A673 (cell line): ENCODE results near the gene GPX3. TPM values are rescaled to one million over a fixed set of nuclear protein-coding genes. Genes with fewer than 3 reads are reported as not detected.

Experiments used
- BruUV-seq: library from RNA; stranded (reverse); fragments of 400-500 nt; replicated peaks from 2 replicates; lab custom pipeline; 2021; lab: Mats Ljungman, UMichigan
- CTCF ChIA-PET: fragments of 300-600 bp; sonication (Branson Sonifier 250); formaldehyde crosslinking; loops from one replicate; lab custom pipeline; 2022; ENCODE audit warnings: antibody characterized with exemption; lab: Charles Lee
- POLR2A ChIA-PET: fragments of 300-600 bp; sonication (Branson Sonifier 250); formaldehyde crosslinking; loops from one replicate; lab custom pipeline; 2022; ENCODE audit warnings: antibody characterized with exemption; ENCODE audit not compliant: low non-redundant PET; lab: Charles Lee
- DNase-seq: peaks from one replicate; pipeline ENCODE4 v3.0.0-alpha.2; 2015; ENCODE audit warnings: low spot score
- H3K27ac ChIP-seq: fragments of 200-600 bp; sonication (generic); 2 replicates; pipeline ENCODE4 v1.5.1; 2016; ENCODE audit warnings: mixed run types, low read depth, mild to moderate bottlenecking, mixed read lengths, antibody characterized with exemption, low read length; ENCODE audit not compliant: poor library complexity, severe bottlenecking
- H3K27me3 ChIP-seq: fragments of 200-600 bp; sonication (generic); replicated peaks from 2 replicates; pipeline ENCODE4 v1.6.1; 2017; ENCODE audit warnings: mixed run types, low read depth, mild to moderate bottlenecking, mixed read lengths, antibody characterized with exemption, low read length; ENCODE audit not compliant: insufficient read depth, poor library complexity
- H3K36me3 ChIP-seq: fragments of 200-600 bp; sonication (generic); 2 replicates; pipeline ENCODE4 v1.6.1; 2016; ENCODE audit warnings: mixed run types, mild to moderate bottlenecking, mixed read lengths, antibody characterized with exemption, low read length; ENCODE audit not compliant: insufficient read depth, poor library complexity, severe bottlenecking
- H3K4me1 ChIP-seq: fragments of 200-600 bp; sonication (generic); 2 replicates; pipeline ENCODE4 v1.6.1; 2017; ENCODE audit warnings: mixed run types, mild to moderate bottlenecking, mixed read lengths, antibody characterized with exemption, low read length; ENCODE audit not compliant: insufficient read depth, poor library complexity, severe bottlenecking
- H3K4me3 ChIP-seq: fragments of 200-600 bp; sonication (generic); 2 replicates; pipeline ENCODE4 v1.5.1; 2016; ENCODE audit warnings: low read depth, mixed run types, mild to moderate bottlenecking, mixed read lengths, low read length; ENCODE audit not compliant: poor library complexity, severe bottlenecking
- H3K9me3 ChIP-seq: fragments of 200-600 bp; sonication (generic); 2 replicates; pipeline ENCODE4 v1.6.1; 2016; ENCODE audit warnings: mixed run types, low read depth, mild to moderate bottlenecking, mixed read lengths, antibody characterized with exemption, low read length; ENCODE audit not compliant: poor library complexity, severe bottlenecking
- CTCF ChIP-seq: fragments of 300-800, 200-600 bp; sonication (generic); conservative IDR thresholded peaks from 2 replicates; pipeline ENCODE4 v1.5.1; 2017; ENCODE audit warnings: low read depth, mild to moderate bottlenecking, antibody characterized with exemption, low read length, moderate library complexity, mixed read lengths
- EZH2 ChIP-seq: fragments of 200-600 bp; sonication (generic); IDR thresholded peaks from 2 replicates; pipeline ENCODE4 v1.6.1; 2017; ENCODE audit warnings: borderline replicate concordance, low read depth, mild to moderate bottlenecking, mixed read lengths, antibody characterized with exemption, low read length; ENCODE audit not compliant: poor library complexity, severe bottlenecking
- intact Hi-C: fragments of 100-400 bp; cut with micrococcal nuclease; formaldehyde crosslinking; loops from one replicate; pipeline ENCODE4 v1.10.0; 2022; ENCODE audit not compliant: unreplicated experiment
- total RNA-seq: library from RNA; stranded (reverse); gene quantifications from 2 replicates; pipeline ENCODE4 v1.2.3, GENCODE V29; 2021

Gene GPX3
- total RNA-seq, 1 experiment from 2014 or later, result 0.19 TPM

- Histone ChIP-seq H3K27me3 (no peaks in the 10 kb centered on the region), H3K4me3 (no peak overlapping the region), H3K9me3 (no peaks in the 10 kb centered on the region), H3K36me3 (no peaks in the 10 kb centered on the region), H3K4me1 (no peaks in the 10 kb centered on the region), H3K27ac (no peak overlapping the region)
- DNase-seq, result no peak
- intact Hi-C loops, result no loop called here
- POLR2A ChIA-PET, result no interaction called here
- TF ChIP-seq EZH2 (no peak), CTCF (0 out of 2 replicates have a peak, but pooled peaks have one; percentile 22)
- CTCF ChIA-PET, result interaction anchor here (1.6 to 2.6 kb wide), 2 partner anchors 67 to 116 kb away, joined by 3 to 9 read pairs; no protein-coding TSS in a partner anchor
- no TSS peak for BruUV-seq
These were observed 28.1 kb downstream of the GPX3 start for GRCh38 chr5:151048526-151048925.

- no peaks in the 10 kb centered on the region for H3K4me1 ChIP-seq
- POLR2A ChIA-PET, result no interaction called here
- intact Hi-C loops, result loop anchor here (1.0 to 2.0 kb wide), 2 partner anchors 64 to 114 kb away; no protein-coding TSS in a partner anchor
- TF ChIP-seq CTCF (peak; percentile 83), EZH2 (no peak)
- DNase-seq, result peak; percentile 72
- BruUV-seq, result no TSS peak
- CTCF ChIA-PET, result interaction anchor here (0.6 to 2.0 kb wide), 6 partner anchors 9 to 520 kb away, joined by 3 to 18 read pairs (median 5); no protein-coding TSS in a partner anchor
- no peak overlapping the region for H3K4me3 ChIP-seq
- H3K36me3 ChIP-seq, result no peaks in the 10 kb centered on the region
- H3K27ac ChIP-seq, result no peak overlapping the region
- H3K27me3 ChIP-seq, result no peaks in the 10 kb centered on the region
- H3K9me3 ChIP-seq, result no peaks in the 10 kb centered on the region
These were observed 30.9 kb downstream of the GPX3 start for GRCh38 chr5:151051066-151051930.

GRCh38 chr5:151051931-151052608, 31.7 kb downstream of the GPX3 start:
- BruUV-seq, result no TSS peak
- H3K9me3 ChIP-seq, result no peaks in the 10 kb centered on the region
- CTCF ChIA-PET, result interaction anchor here (0.6 to 2.0 kb wide), 5 partner anchors 8 to 189 kb away, joined by 5 to 18 read pairs (median 8); no protein-coding TSS in a partner anchor
- no peaks in the 10 kb centered on the region for H3K27me3 ChIP-seq
- peak; percentile 7 for DNase-seq
- no peaks in the 10 kb centered on the region for H3K36me3 ChIP-seq
- intact Hi-C loops, result loop anchor here (1.0 to 2.0 kb wide), 2 partner anchors 63 to 113 kb away; no protein-coding TSS in a partner anchor
- POLR2A ChIA-PET, result no interaction called here
- no peaks in the 10 kb centered on the region for H3K4me1 ChIP-seq
- no peak overlapping the region for H3K27ac ChIP-seq
- no peak for TF ChIP-seq CTCF
- no peak for TF ChIP-seq EZH2
- no peak overlapping the region for H3K4me3 ChIP-seq
